BE2C (cell line): ENCODE results near the gene MYRIP.

Source experiments
- DNase-seq: peaks from one replicate; pipeline ENCODE4 v3.0.0-alpha.2; 2020
- H3K27me3 ChIP-seq: fragments of 250-450 bp; sonication (Bioruptor Pico); 2 replicates; pipeline ENCODE4 v1.5.1; 2020; ENCODE audit warnings: mild to moderate bottlenecking
- H3K36me3 ChIP-seq: fragments of 250-450 bp; sonication (Bioruptor Pico); 2 replicates; pipeline ENCODE4 v1.5.1; 2020; ENCODE audit warnings: mild to moderate bottlenecking
- H3K4me1 ChIP-seq: fragments of 250-450 bp; sonication (Bioruptor Pico); 2 replicates; pipeline ENCODE4 v1.5.1; 2020
- H3K4me3 ChIP-seq: 2 replicates; pipeline ENCODE4 v1.5.1; 2011; ENCODE audit warnings: low read depth, low read length
- H3K9me3 ChIP-seq: fragments of 250-450 bp; sonication (Bioruptor Pico); 2 replicates; pipeline ENCODE4 v1.5.1; 2020
- TF ChIP-seq, protein P1 (sequence below): IDR thresholded peaks from 2 replicates; pipeline ENCODE4 v1.5.1; 2012; ENCODE audit warnings: mild to moderate bottlenecking, low read depth, low read length

The MYRIP gene

GRCh38 chr3:40016391-40016790 lies 207.0 kb downstream of the MYRIP start:
- Histone ChIP-seq H3K27me3 (no peaks in the 10 kb centered on the region), H3K9me3 (no peaks in the 10 kb centered on the region), H3K4me3 (no peak overlapping the region), H3K36me3 (no peaks in the 10 kb centered on the region), H3K4me1 (no peaks in the 10 kb centered on the region)
- DNase-seq: no peak
- TF ChIP-seq, protein P1, sequence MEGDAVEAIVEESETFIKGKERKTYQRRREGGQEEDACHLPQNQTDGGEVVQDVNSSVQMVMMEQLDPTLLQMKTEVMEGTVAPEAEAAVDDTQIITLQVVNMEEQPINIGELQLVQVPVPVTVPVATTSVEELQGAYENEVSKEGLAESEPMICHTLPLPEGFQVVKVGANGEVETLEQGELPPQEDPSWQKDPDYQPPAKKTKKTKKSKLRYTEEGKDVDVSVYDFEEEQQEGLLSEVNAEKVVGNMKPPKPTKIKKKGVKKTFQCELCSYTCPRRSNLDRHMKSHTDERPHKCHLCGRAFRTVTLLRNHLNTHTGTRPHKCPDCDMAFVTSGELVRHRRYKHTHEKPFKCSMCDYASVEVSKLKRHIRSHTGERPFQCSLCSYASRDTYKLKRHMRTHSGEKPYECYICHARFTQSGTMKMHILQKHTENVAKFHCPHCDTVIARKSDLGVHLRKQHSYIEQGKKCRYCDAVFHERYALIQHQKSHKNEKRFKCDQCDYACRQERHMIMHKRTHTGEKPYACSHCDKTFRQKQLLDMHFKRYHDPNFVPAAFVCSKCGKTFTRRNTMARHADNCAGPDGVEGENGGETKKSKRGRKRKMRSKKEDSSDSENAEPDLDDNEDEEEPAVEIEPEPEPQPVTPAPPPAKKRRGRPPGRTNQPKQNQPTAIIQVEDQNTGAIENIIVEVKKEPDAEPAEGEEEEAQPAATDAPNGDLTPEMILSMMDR: no peak

GRCh38 chr3:40018369-40018768 lies 209.0 kb downstream of the MYRIP start:
- no peak for DNase-seq
- no peaks in the 10 kb centered on the region for H3K36me3 ChIP-seq
- H3K27me3 ChIP-seq: no peaks in the 10 kb centered on the region
- H3K4me3 ChIP-seq: no peak overlapping the region
- no peaks in the 10 kb centered on the region for H3K4me1 ChIP-seq
- TF ChIP-seq, protein P1: no peak
- H3K9me3 ChIP-seq: no peaks in the 10 kb centered on the region

- Histone ChIP-seq H3K36me3 (no peaks in the 10 kb centered on the region), H3K4me3 (no peak overlapping the region), H3K4me1 (no peaks in the 10 kb centered on the region), H3K27me3 (no peaks in the 10 kb centered on the region), H3K9me3 (no peaks in the 10 kb centered on the region)
- TF ChIP-seq, protein P1: no peak
- DNase-seq: no peak
These were observed 210.0 kb downstream of the MYRIP start for GRCh38 chr3:40019376-40019775.

- Histone ChIP-seq H3K4me3 (no peak overlapping the region), H3K27me3 (no peaks in the 10 kb centered on the region), H3K36me3 (no peaks in the 10 kb centered on the region), H3K4me1 (no peaks in the 10 kb centered on the region), H3K9me3 (no peaks in the 10 kb centered on the region)
- DNase-seq: no peak
- TF ChIP-seq, protein P1: no peak
These were observed 211.3 kb downstream of the MYRIP start for GRCh38 chr3:40020689-40021088.

- no peak for DNase-seq
- Histone ChIP-seq H3K36me3 (no peaks in the 10 kb centered on the region), H3K27me3 (no peaks in the 10 kb centered on the region), H3K4me1 (no peaks in the 10 kb centered on the region), H3K9me3 (no peaks in the 10 kb centered on the region), H3K4me3 (no peak overlapping the region)
- TF ChIP-seq, protein P1: no peak
These were observed 211.9 kb downstream of the MYRIP start for GRCh38 chr3:40021338-40021737.

DNA sequence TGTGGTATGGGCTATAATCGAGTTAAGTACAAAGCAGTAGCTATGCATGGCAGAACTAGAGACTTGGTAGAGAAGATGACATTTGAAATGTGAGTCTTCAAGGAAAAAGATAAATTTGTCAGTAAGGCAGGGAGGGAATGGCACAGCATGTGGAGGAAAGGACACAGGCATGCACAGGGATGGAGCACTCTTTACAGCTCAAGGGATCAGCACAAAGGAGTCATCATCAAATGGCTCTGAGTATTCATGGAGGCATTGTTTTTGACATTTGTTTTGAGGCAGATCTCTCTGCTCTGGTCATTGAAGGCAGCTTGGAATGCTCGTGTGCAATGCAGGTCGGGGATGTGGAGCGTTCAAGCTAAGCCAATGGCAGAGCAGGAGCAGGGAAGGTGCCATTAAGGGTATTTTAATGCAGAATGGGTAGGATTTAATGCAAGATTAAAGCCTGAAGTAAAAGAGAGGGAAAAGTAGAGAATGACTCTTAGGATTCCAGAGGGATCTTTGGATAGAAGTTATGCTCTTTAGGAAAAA lies 213.0 kb downstream of the MYRIP start:
- H3K36me3 ChIP-seq: no peaks in the 10 kb centered on the region
- H3K4me3 ChIP-seq: no peak overlapping the region
- TF ChIP-seq, protein P1: no peak
- no peaks in the 10 kb centered on the region for H3K9me3 ChIP-seq
- no peaks in the 10 kb centered on the region for H3K27me3 ChIP-seq
- no peaks in the 10 kb centered on the region for H3K4me1 ChIP-seq
- DNase-seq: no peak
